GM18861 (cell line): ENCODE data around the gene RPRD1B.

ENCODE experiments used
- ATAC-seq: cut with Tn5 transposase; IDR thresholded peaks from one replicate; pipeline ENCODE4 v1.9.1; 2021; ENCODE audit not compliant: unreplicated experiment

RPRD1B gene

GRCh38 chr20:38116409-38117165 lies 83.0 kb downstream of the RPRD1B start:
- no peak for ATAC-seq

DNA sequence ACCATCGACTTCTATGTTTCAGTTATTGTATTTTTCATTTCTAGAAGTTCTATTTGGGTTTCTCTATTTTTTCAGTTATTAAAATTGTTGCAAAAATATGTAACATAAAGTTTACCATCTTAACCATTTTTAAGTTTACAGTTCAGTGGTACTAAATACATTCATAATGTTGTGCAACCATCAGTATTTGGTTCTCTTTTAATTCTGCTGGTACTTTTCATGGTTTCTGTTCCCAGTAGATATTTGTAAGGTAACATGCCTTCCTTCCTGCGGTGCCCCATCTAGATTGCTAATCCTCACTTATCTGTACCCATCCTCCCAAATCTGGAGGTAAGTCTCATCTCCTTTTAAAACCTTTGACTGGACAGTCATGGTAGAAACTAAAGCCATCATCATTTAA lies 83.7 kb downstream of the RPRD1B start:
- no peak for ATAC-seq

DNA sequence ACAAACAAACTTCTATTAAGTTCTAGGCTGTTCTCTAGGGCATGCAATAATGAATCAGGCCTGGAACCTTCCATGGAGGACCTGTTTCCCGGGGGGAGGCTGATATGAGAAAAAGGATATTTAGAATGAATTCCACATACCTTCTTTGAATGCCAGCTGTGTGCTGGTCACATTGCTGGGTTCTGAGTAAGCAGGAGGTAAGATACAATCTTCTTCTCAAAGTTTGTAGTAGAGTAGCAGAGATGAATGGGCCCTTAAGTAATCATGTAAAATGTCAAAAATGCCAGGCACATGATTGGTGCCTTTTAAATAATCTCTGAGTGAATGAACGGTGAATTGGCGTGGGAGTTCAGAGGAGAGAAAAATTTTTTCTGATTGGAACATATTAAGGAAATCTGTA lies 84.1 kb downstream of the RPRD1B start:
- no peak for ATAC-seq

- ATAC-seq = no peak
Measured at GRCh38 chr20:38119446-38119845, 85.9 kb downstream of the RPRD1B start.

DNA sequence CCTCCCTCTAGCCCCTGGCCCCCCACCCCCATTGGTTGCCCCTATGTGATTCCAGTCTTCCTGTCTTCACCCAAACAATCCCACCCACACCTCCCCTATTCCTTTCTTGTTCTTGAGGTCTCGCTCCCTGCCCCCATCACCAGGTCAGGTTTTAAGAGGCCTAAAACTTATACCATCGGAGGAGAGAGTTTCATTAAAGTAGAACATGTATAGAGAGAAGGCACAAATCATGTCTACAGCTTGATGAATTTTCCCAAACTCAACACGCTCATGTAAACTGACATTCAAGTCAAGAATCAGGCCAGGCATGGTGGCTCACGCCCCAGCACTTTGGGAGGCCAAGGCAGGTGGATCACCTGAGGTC lies 87.1 kb downstream of the RPRD1B start:
- ATAC-seq = no peak

GRCh38 chr20:38121741-38122140 lies 88.2 kb downstream of the RPRD1B start:
- ATAC-seq = no peak

GRCh38 chr20:38123021-38123587 lies 89.6 kb downstream of the RPRD1B start:
- no peak for ATAC-seq

- no peak for ATAC-seq
Measured at GRCh38 chr20:38125157-38126056, 91.9 kb downstream of the RPRD1B start.

DNA sequence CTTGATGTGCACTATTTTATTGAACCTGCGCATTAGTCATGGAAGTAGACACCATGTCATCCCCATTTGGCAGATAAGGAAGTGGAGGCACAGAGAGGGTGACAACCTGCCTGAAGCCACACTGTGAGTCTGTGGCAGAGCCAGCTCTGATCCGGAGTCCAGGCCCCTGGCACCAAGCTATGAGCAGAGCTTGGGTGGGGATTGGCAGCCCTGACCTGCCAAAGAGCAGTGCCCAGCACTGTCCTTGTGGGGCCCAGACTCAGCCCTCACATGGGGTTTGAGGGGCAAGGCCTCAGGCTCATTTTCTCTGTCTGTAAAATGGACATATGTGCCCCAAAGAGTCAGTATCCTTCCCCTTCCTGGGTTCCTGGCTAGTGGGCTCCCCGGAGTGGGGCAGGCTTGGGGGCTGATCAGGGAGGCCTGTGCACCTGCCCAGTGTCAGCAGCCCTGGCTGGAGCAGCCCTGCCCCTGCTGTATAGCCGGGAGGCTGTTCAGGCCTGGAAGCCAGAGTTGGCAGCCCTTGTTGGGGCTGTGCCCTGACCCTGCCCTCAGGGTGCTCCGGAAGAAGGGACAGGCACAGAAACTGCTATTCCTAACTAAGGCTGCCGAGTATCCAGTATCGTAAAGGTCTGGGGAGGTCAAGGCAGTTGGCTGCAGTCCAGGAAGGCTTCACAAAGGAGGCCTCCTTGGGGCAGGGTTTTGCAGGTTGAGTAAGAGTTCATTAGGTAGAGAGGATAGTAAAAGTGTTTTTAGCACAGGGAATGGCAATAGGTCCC lies 92.8 kb downstream of the RPRD1B start:
- ATAC-seq = no peak

- ATAC-seq = no peak
Measured at GRCh38 chr20:38126932-38127621, 93.5 kb downstream of the RPRD1B start.

DNA sequence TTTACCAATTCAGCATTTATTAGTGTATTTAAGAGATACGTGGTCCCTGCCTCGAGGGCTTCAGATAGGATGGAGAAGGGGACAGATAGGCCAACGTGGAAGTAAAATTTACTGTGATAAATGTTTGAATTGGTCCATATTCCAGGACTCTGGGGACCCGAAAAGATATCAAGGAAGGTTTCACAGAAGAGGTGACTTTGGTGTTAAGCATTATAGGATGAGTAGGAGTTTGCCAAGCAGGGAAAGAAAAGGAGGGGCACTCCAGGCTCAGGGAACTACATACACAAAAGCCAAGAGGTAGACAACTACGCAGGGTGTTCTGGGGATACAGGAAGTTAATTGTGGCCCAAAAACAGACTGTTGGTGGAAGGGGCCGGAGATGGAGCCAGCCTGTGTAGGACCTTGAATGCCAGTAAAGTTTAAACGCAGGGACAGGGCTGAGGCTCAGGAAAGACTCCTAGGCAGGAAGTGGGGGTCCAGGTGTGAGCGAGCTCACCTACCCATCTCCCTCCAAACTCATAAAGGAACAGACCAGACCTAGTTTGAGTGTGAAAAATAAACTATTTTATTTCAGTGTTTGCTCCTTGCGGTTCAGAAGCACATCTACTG lies 94.5 kb downstream of the RPRD1B start:
- ATAC-seq = no peak

- ATAC-seq = no peak
Measured at GRCh38 chr20:38128691-38129090, 95.1 kb downstream of the RPRD1B start.

DNA sequence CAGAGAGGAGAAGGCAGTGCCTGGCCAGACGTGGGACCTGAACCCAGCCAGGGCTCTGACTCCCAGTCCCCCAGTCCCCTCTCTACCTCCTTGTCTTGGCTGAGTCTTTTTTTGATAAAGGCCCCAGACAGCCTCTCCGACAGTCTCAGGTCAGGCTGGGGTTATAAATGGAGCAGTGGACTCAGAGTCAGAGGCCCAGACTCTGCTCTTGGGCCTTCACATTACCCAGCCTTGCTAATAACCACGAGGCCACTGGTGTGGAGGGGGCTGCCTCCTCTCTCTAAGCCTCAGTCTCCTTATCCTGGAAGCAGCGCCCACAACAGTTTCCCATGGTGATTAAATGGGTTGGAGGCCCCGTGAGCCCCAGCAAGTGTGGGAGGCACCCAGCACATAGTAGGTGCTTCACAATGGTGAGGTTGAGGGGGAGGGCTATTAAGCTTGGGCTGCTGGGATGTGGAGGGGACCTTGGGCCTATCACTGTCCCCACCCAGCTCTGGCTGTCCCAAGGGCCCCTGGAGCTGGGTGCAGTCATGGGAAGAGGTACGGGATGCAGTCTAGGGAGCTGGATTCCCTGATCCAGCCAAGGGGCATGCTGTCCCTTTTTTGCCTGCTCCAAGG lies 95.8 kb downstream of the RPRD1B start:
- ATAC-seq = no peak

GRCh38 chr20:38129893-38130609 lies 96.5 kb downstream of the RPRD1B start:
- no peak for ATAC-seq

GRCh38 chr20:38130687-38131587 lies 97.4 kb downstream of the RPRD1B start:
- no peak for ATAC-seq

- no peak for ATAC-seq
Measured at GRCh38 chr20:38131588-38132121, 98.1 kb downstream of the RPRD1B start.

- ATAC-seq = no peak
Measured at GRCh38 chr20:38132156-38132909, 98.8 kb downstream of the RPRD1B start.
